Fibroblast of lung (primary cell): ENCODE results near the gene UBL7. TPM values are rescaled to one million over a fixed set of nuclear protein-coding genes. Genes with fewer than 3 reads are reported as not detected.

Experiments
- DNase-seq, 2 donors: peaks; one replicate each; pipeline versions ENCODE4 v3.0.0 to v3.0.0-alpha.2; 2010; ENCODE audit warnings: low read depth in 2 of 2
- H2AFZ ChIP-seq: 2 replicates; pipeline ENCODE4 v1.5.1; 2012; ENCODE audit warnings: low read length, control low read depth, inconsistent platforms
- H3K27ac ChIP-seq: 2 replicates; pipeline ENCODE4 v1.5.1; 2011; ENCODE audit warnings: low read length, control low read depth; ENCODE audit not compliant: insufficient read depth
- H3K27me3 ChIP-seq: 2 replicates; pipeline ENCODE4 v1.5.1; 2011; ENCODE audit warnings: mild to moderate bottlenecking, low read length; ENCODE audit not compliant: control insufficient read depth, insufficient read depth
- H3K36me3 ChIP-seq: 2 replicates; pipeline ENCODE4 v1.5.1; 2011; ENCODE audit warnings: low read length; ENCODE audit not compliant: control insufficient read depth, insufficient read depth
- H3K4me1 ChIP-seq: 2 replicates; pipeline ENCODE4 v1.5.1; 2011; ENCODE audit warnings: low read length; ENCODE audit not compliant: control insufficient read depth, insufficient read depth; ENCODE audit errors: extremely low read depth
- H3K4me2 ChIP-seq: 2 replicates; pipeline ENCODE4 v1.5.1; 2011; ENCODE audit warnings: low read length, control low read depth; ENCODE audit not compliant: insufficient read depth; ENCODE audit errors: extremely low read depth
- H3K4me3 ChIP-seq, 4 experiments: fragments of 200-600 bp in 1 of 4; sonication (generic) in 1 of 4; replicated peaks in 1 of 4; 2 replicates each; pipeline ENCODE4 v1.5.1; 2011 to 2016; ENCODE audit warnings: low read length in 4 of 4, low read depth in 3 of 4, mild to moderate bottlenecking in 3 of 4, control low read depth in 2 of 4, inconsistent platforms in 1 of 4, mixed read lengths in 1 of 4; ENCODE audit not compliant: insufficient read depth in 1 of 4; ENCODE audit errors: control extremely low read depth in 1 of 4
- H3K79me2 ChIP-seq: 2 replicates; pipeline ENCODE4 v1.5.1; 2012; ENCODE audit warnings: mild to moderate bottlenecking, low read length, inconsistent platforms; ENCODE audit not compliant: control insufficient read depth, insufficient read depth
- H3K9ac ChIP-seq: 2 replicates; pipeline ENCODE4 v1.5.1; 2011; ENCODE audit warnings: mild to moderate bottlenecking, low read length, control low read depth; ENCODE audit not compliant: insufficient read depth
- H3K9me3 ChIP-seq: 2 replicates; pipeline ENCODE4 v1.5.1; 2012; ENCODE audit warnings: low read depth, low read length; ENCODE audit not compliant: control insufficient read depth, insufficient read depth
- H4K20me1 ChIP-seq: 2 replicates; pipeline ENCODE4 v1.5.1; 2011; ENCODE audit warnings: low read length; ENCODE audit not compliant: control insufficient read depth, insufficient read depth; ENCODE audit errors: extremely low read depth
- EZH2 ChIP-seq: IDR thresholded peaks from 2 replicates; pipeline ENCODE4 v1.5.1; 2012; ENCODE audit warnings: low read length, control low read depth, mild to moderate bottlenecking; ENCODE audit errors: missing control alignments
- polyA plus RNA-seq, 2 donors: library from polyadenylated mRNA; depleted of rRNA in 1 of 2; stranded (reverse) in 1 of 2; unstranded in 1 of 2; fragments of >200 nt; gene quantifications; 2 replicates each; pipeline ENCODE4 v1.2.1, GENCODE V29; 2011 to 2012; ENCODE audit warnings: missing spikeins in 1 of 2
- total RNA-seq: library from RNA; depleted of rRNA; stranded (reverse); fragments of >200 nt; gene quantifications from 2 replicates; pipeline ENCODE4 v1.2.1, GENCODE V29; 2014
- TF ChIP-seq, protein P1 (sequence below), 2 donors: IDR thresholded peaks in 1 of 2; conservative IDR thresholded peaks in 1 of 2; 1 replicate in 1 of 2; 2 replicates in 1 of 2; pipeline ENCODE4 v1.5.1; 2011 to 2012; ENCODE audit warnings: low read length in 2 of 2, control low read depth in 1 of 2, inconsistent platforms in 1 of 2, low read depth in 1 of 2, mild to moderate bottlenecking in 1 of 2

The UBL7 gene
- total and polyA plus RNA-seq, 2 donors (not counting 1 experiment from before 2014, with no cell fraction given) = 31.9 to 36.8 TPM

- no peak overlapping the region for H3K27ac ChIP-seq
- H2AFZ ChIP-seq = no peak overlapping the region
- no peak overlapping the region for H3K4me3 ChIP-seq
- peaks cover 9% of the 10 kb centered on the region for H3K36me3 ChIP-seq
- no peaks in the 10 kb centered on the region for H4K20me1 ChIP-seq
- H3K27me3 ChIP-seq = no peaks in the 10 kb centered on the region
- no peak for DNase-seq
- H3K9me3 ChIP-seq = no peaks in the 10 kb centered on the region
- no peak overlapping the region for H3K9ac ChIP-seq
- peaks cover 18% of the 10 kb centered on the region for H3K4me1 ChIP-seq
- no peak overlapping the region for H3K4me2 ChIP-seq
- TF ChIP-seq, protein P1, sequence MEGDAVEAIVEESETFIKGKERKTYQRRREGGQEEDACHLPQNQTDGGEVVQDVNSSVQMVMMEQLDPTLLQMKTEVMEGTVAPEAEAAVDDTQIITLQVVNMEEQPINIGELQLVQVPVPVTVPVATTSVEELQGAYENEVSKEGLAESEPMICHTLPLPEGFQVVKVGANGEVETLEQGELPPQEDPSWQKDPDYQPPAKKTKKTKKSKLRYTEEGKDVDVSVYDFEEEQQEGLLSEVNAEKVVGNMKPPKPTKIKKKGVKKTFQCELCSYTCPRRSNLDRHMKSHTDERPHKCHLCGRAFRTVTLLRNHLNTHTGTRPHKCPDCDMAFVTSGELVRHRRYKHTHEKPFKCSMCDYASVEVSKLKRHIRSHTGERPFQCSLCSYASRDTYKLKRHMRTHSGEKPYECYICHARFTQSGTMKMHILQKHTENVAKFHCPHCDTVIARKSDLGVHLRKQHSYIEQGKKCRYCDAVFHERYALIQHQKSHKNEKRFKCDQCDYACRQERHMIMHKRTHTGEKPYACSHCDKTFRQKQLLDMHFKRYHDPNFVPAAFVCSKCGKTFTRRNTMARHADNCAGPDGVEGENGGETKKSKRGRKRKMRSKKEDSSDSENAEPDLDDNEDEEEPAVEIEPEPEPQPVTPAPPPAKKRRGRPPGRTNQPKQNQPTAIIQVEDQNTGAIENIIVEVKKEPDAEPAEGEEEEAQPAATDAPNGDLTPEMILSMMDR (conservative IDR thresholded peaks at IDR 0.05 in 1 of 2, IDR thresholded peaks at IDR 0.05 in 1 of 2; ENCODE audit: low read depth in 1 of 2, low read length in 2 of 2) = no peak
- TF ChIP-seq EZH2 = no peak
- no peaks in the 10 kb centered on the region for H3K79me2 ChIP-seq
Measured at GRCh38 chr15:74408385-74408784, 52.6 kb downstream of the UBL7 start.

DNA sequence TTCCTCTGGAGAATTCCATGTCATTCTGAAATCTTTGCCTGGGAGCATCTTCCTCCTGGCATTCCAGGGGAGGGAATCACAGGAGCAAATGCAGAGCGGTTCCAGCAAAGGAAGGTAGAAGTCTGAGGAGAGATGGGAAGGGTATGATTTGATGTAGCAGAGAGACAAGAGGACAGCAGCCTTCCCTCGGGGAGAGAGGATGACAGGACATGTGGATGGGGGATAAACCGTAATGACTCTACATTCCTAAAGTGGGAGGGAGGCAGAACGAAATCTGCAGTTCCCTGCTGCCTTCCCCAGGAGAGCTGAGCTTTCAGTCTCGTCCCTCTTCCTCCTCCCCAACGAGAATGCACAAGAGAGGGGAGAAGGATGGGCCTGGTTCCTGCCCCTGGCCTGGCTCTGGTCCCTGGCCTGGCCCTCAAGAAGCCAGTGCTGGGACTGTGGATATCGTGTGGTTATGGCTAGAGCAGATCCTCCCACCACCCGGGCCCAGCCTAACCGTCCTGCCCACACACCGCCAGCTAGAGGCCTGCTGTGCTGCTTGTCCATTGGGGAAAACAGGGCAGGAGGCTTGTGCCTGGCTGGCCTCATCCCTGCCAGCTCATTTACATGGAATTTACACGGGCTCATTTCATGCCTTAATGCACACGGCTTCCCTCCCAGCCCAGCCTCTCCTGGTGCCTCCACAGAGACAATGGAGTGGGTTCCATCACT, 53.8 kb downstream of the UBL7 start:
- Histone ChIP-seq H3K36me3 (peaks cover 7% of the 10 kb centered on the region), H3K4me2 (peak overlapping the region; percentile 92), H3K9me3 (no peaks in the 10 kb centered on the region), H4K20me1 (no peaks in the 10 kb centered on the region), H3K4me3 (no peak overlapping the region), H3K27me3 (no peaks in the 10 kb centered on the region), H2AFZ (peak overlapping the region; percentile 94), H3K27ac (peak overlapping the region; percentile 84), H3K79me2 (no peaks in the 10 kb centered on the region), H3K4me1 (peaks cover 18% of the 10 kb centered on the region), H3K9ac (peak overlapping the region; percentile 37)
- TF ChIP-seq, protein P1 (conservative IDR thresholded peaks at IDR 0.05 in 1 of 2, IDR thresholded peaks at IDR 0.05 in 1 of 2; ENCODE audit: low read depth in 1 of 2, low read length in 2 of 2) = peak in 1 of 2 donors; percentile 10
- TF ChIP-seq EZH2 = no peak
- peak; percentile 78 to 97 for DNase-seq

GRCh38 chr15:74406517-74406916, 54.4 kb downstream of the UBL7 start:
- no peak for DNase-seq
- no peaks in the 10 kb centered on the region for H4K20me1 ChIP-seq
- H3K27me3 ChIP-seq = no peaks in the 10 kb centered on the region
- H3K9ac ChIP-seq = no peak overlapping the region
- H3K9me3 ChIP-seq = no peaks in the 10 kb centered on the region
- peaks cover 5% of the 10 kb centered on the region for H3K36me3 ChIP-seq
- peaks cover 18% of the 10 kb centered on the region for H3K4me1 ChIP-seq
- no peaks in the 10 kb centered on the region for H3K79me2 ChIP-seq
- no peak overlapping the region for H2AFZ ChIP-seq
- peak overlapping the region; percentile 84 for H3K27ac ChIP-seq
- no peak overlapping the region for H3K4me3 ChIP-seq
- TF ChIP-seq, protein P1 (conservative IDR thresholded peaks at IDR 0.05 in 1 of 2, IDR thresholded peaks at IDR 0.05 in 1 of 2; ENCODE audit: low read depth in 1 of 2, low read length in 2 of 2) = no peak
- TF ChIP-seq EZH2 = no peak
- H3K4me2 ChIP-seq = peak overlapping the region; percentile 92
